B cell (primary cell): ENCODE measurements around the gene TBRG4. TPM values are rescaled to one million over a fixed set of nuclear protein-coding genes. Genes with fewer than 3 reads are reported as not detected.

Experiments used
- ATAC-seq: fragments of 200-7000 bp; cut with Tn5 transposase; one replicate; pipeline ENCODE4 v1.10.0; 2021; ENCODE audit warnings: low read depth, mild to moderate bottlenecking, moderate number of reproducible peaks, moderate library complexity
- CTCF ChIA-PET: fragments of 350-600 bp; sonication (Branson Sonifier 250); formaldehyde crosslinking; loops from one replicate; lab custom pipeline; 2021; ENCODE audit warnings: antibody characterized with exemption, inconsistent platforms; lab: Charles Lee
- POLR2A ChIA-PET: fragments of 350-600 bp; sonication (Branson Sonifier 250); formaldehyde crosslinking; loops from one replicate; lab custom pipeline; 2021; ENCODE audit warnings: antibody characterized with exemption; lab: Charles Lee
- DNase-seq: peaks from one replicate; pipeline ENCODE4 v3.0.0; 2013
- H2AFZ ChIP-seq: 2 replicates; pipeline ENCODE4 v1.6.1; 2012; ENCODE audit warnings: mild to moderate bottlenecking, low read depth, low read length; ENCODE audit not compliant: insufficient read depth, poor library complexity, severe bottlenecking
- H3K27ac ChIP-seq, 2 donors: 1 replicate in 1 of 2; 2 replicates in 1 of 2; pipeline ENCODE4 v1.5.1; 2012 to 2013; ENCODE audit warnings: low read length in 2 of 2, mild to moderate bottlenecking in 2 of 2, moderate library complexity in 1 of 2
- H3K27me3 ChIP-seq, 4 experiments: fragments of 200-600 bp in 1 of 4; sonication (generic) in 1 of 4; replicated peaks in 1 of 4; 1 replicate in 2 of 4; 2 replicates in 2 of 4; pipeline versions ENCODE4 v1.6.1 to v1.7.0; 2013 to 2016; ENCODE audit warnings: low read length in 3 of 4, mild to moderate bottlenecking in 2 of 4, mixed read lengths in 1 of 4, moderate library complexity in 1 of 4; ENCODE audit not compliant: insufficient read depth in 4 of 4, control insufficient read depth in 3 of 4; ENCODE audit errors: control extremely low read depth in 1 of 4
- H3K36me3 ChIP-seq, 2 experiments: replicated peaks in 1 of 2; 1 replicate in 1 of 2; 2 replicates in 1 of 2; pipeline versions ENCODE4 v1.6.1 to v1.7.1; 2013; ENCODE audit warnings: low read length in 1 of 2; ENCODE audit not compliant: insufficient read depth in 2 of 2, control insufficient read depth in 1 of 2; ENCODE audit errors: control extremely low read depth in 1 of 2, extremely low read depth in 1 of 2
- H3K4me1 ChIP-seq, 2 donors: fragments of 200-600 bp in 1 of 2; sonication (generic) in 1 of 2; 1 replicate in 1 of 2; 2 replicates in 1 of 2; pipeline versions ENCODE4 v1.5.1 to v1.6.1; 2013 to 2017; ENCODE audit warnings: low read length in 2 of 2; ENCODE audit not compliant: control insufficient read depth in 2 of 2, insufficient read depth in 2 of 2
- H3K4me2 ChIP-seq: replicated peaks from 2 replicates; pipeline ENCODE3; 2012; ENCODE audit warnings: mild to moderate bottlenecking, low read depth, low read length; ENCODE audit not compliant: poor library complexity, severe bottlenecking
- H3K4me3 ChIP-seq, 5 experiments: fragments of 200-600 bp in 1 of 5; sonication (generic) in 1 of 5; 1 replicate in 3 of 5; 2 replicates in 2 of 5; pipeline versions ENCODE4 v1.5.1 to v1.7.0; 2011 to 2016; ENCODE audit warnings: low read length in 4 of 5, mild to moderate bottlenecking in 4 of 5, low read depth in 2 of 5, control low read depth in 1 of 5, moderate library complexity in 1 of 5; ENCODE audit not compliant: insufficient read depth in 1 of 5; ENCODE audit errors: control extremely low read depth in 1 of 5, extremely low read depth in 1 of 5
- H3K79me2 ChIP-seq: fragments of 200-600 bp; sonication (generic); one replicate; pipeline ENCODE4 v1.6.0; 2016; ENCODE audit warnings: low read length; ENCODE audit not compliant: control insufficient read depth, insufficient read depth
- H3K9ac ChIP-seq: fragments of 200-600 bp; sonication (generic); 2 replicates; pipeline ENCODE4 v1.6.1; 2017; ENCODE audit warnings: mild to moderate bottlenecking, low read length, moderate library complexity
- H3K9me3 ChIP-seq, 3 donors: one replicate each; pipeline versions ENCODE4 v1.6.1 to v1.7.1; 2013; ENCODE audit warnings: low read length in 2 of 3; ENCODE audit not compliant: control insufficient read depth in 2 of 3, insufficient read depth in 1 of 3; ENCODE audit errors: control extremely low read depth in 1 of 3
- H4K20me1 ChIP-seq: 2 replicates; pipeline ENCODE4 v1.6.0; 2012; ENCODE audit warnings: mild to moderate bottlenecking, low read length; ENCODE audit not compliant: insufficient read depth, control insufficient read depth, poor library complexity, severe bottlenecking
- H3K27ac Mint-ChIP-seq: one replicate; pipeline ENCODE4 v1.8.0; 2021; ENCODE audit warnings: mixed read lengths
- H3K27me3 Mint-ChIP-seq: one replicate; pipeline ENCODE4 v1.8.0; 2021; ENCODE audit warnings: mixed read lengths
- H3K4me1 Mint-ChIP-seq: one replicate; pipeline ENCODE4 v1.8.0; 2021; ENCODE audit warnings: mixed read lengths
- H3K4me3 Mint-ChIP-seq: one replicate; pipeline ENCODE4 v1.8.0; 2021; ENCODE audit warnings: mixed read lengths
- H3K9me3 Mint-ChIP-seq: one replicate; pipeline ENCODE4 v1.8.0; 2022; ENCODE audit warnings: mixed read lengths; ENCODE audit not compliant: insufficient read depth
- EZH2 ChIP-seq: IDR thresholded peaks from 2 replicates; pipeline ENCODE4 v1.6.1; 2012; ENCODE audit warnings: borderline replicate concordance, low read depth, mild to moderate bottlenecking, moderate library complexity, low read length; ENCODE audit not compliant: insufficient read depth, poor library complexity, severe bottlenecking
- WGBS: methylation state at CpG from one replicate; pipeline ENCODE4 v1.1.5; 2013; ENCODE audit warnings: missing lambda C conversion rate; ENCODE audit not compliant: insufficient coverage; 5-methylcytosine and 5-hydroxymethylcytosine counted together
- intact Hi-C: fragments of 100-400 bp; cut with micrococcal nuclease; formaldehyde crosslinking; loops from one replicate; pipeline ENCODE4 v1.10.0; 2022
- polyA plus RNA-seq: library from polyadenylated mRNA; depleted of rRNA; stranded (reverse); fragments of >200 nt; gene quantifications from 2 replicates; pipeline ENCODE4 v1.2.3, GENCODE V29; 2012
- total RNA-seq, 2 donors: library from RNA; stranded (reverse); fragments of 120-200 nt in 1 of 2; gene quantifications; 1 replicate in 1 of 2; 2 replicates in 1 of 2; pipeline versions ENCODE4 v1.2.3 to v1.2.4, GENCODE V29; 2013 to 2022
- TF ChIP-seq, protein P1 (sequence below): fragments of 200-600 bp; IDR thresholded peaks from one replicate; pipeline ENCODE4 v1.8.0; 2022; ENCODE audit warnings: antibody characterized with exemption, mild to moderate bottlenecking

The TBRG4 gene
- total and polyA plus RNA-seq, 2 donors (not counting 1 experiment from before 2014, with no cell fraction given): 92.8 to 111 TPM

GRCh38 chr7:45126201-45126600, 14.7 kb upstream of the TBRG4 start:
- intact Hi-C loops: no loop called here
- Histone ChIP-seq H3K9me3 (no peaks in the 10 kb centered on the region), H3K36me3 (no peaks in the 10 kb centered on the region), H3K79me2 (no peaks in the 10 kb centered on the region), H3K4me3 (no peak overlapping the region), H3K27ac (no peak overlapping the region), H3K27me3 (no peaks in the 10 kb centered on the region), H4K20me1 (no peaks in the 10 kb centered on the region), H2AFZ (no peak overlapping the region), H3K4me1 (peaks cover 0 to 10% of the 10 kb centered on the region in 2 donors), H3K9ac (no peak overlapping the region), H3K4me2 (no peak overlapping the region)
- Mint-ChIP-seq H3K4me3 (no peak overlapping the region), H3K4me1 (peaks cover 7% of the 10 kb centered on the region), H3K27me3 (no peaks in the 10 kb centered on the region), H3K9me3 (no peaks in the 10 kb centered on the region), H3K27ac (no peak overlapping the region)
- TF ChIP-seq EZH2: no peak
- TF ChIP-seq, protein P1, sequence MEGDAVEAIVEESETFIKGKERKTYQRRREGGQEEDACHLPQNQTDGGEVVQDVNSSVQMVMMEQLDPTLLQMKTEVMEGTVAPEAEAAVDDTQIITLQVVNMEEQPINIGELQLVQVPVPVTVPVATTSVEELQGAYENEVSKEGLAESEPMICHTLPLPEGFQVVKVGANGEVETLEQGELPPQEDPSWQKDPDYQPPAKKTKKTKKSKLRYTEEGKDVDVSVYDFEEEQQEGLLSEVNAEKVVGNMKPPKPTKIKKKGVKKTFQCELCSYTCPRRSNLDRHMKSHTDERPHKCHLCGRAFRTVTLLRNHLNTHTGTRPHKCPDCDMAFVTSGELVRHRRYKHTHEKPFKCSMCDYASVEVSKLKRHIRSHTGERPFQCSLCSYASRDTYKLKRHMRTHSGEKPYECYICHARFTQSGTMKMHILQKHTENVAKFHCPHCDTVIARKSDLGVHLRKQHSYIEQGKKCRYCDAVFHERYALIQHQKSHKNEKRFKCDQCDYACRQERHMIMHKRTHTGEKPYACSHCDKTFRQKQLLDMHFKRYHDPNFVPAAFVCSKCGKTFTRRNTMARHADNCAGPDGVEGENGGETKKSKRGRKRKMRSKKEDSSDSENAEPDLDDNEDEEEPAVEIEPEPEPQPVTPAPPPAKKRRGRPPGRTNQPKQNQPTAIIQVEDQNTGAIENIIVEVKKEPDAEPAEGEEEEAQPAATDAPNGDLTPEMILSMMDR: no peak
- POLR2A ChIA-PET: interaction anchor here (0.6 kb wide), 1 partner anchor 529 kb away, joined by 6 read pairs; no protein-coding TSS in a partner anchor
- no peak for DNase-seq
- CTCF ChIA-PET: interaction anchor here (1.1 kb wide), 1 partner anchor 10 kb away, joined by 7 read pairs; no protein-coding TSS in a partner anchor
- ATAC-seq: no peak
- 89% methylated on average over 5 of the region's 6 CpGs for WGBS

DNA sequence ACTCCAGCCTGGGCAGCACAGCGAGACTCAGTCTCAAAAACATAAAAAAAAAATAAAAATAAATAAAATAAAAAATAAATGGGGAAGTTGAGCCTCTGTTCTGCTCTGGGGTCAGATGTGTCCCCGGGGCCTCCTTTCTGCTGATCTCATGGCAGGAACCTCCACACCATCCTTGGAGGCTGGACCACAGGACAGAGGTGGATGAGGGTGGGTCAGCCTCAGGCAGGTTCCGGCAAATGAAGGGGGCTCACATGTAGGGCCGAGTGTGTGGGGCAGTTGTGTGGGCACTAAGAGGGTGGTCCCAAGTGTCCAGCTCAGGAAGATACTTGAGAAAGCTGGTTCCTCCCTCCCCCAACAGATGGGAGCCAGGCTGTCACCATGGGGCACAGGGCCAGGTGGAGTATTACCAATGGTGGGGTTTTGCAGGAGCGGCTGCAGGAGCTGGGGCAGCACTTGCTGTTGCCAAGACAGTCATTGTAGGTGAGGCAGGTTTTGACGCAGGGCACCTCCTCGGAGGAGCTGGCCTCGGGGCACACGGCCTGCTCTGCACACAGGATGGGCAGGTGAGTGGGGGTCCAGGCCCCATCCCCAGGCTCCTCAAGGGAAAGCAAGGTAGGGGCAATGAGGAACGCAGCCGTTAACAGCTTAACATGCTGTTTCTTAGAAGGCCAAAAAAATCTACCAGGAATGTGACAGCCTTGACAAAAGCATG, 13.9 kb upstream of the TBRG4 start:
- Histone ChIP-seq H3K4me3 (no peak overlapping the region), H4K20me1 (no peaks in the 10 kb centered on the region), H3K36me3 (no peaks in the 10 kb centered on the region), H3K27ac (no peak overlapping the region), H2AFZ (no peak overlapping the region), H3K27me3 (no peaks in the 10 kb centered on the region), H3K4me2 (no peak overlapping the region), H3K9ac (no peak overlapping the region), H3K4me1 (peaks cover 0 to 10% of the 10 kb centered on the region in 2 donors), H3K9me3 (no peaks in the 10 kb centered on the region), H3K79me2 (no peaks in the 10 kb centered on the region)
- ChIA-PET CTCF (interaction anchor here (1.1 to 3.7 kb wide), 3 partner anchors 10 to 268 kb away, joined by 4 to 11 read pairs (median 7); no protein-coding TSS in a partner anchor), POLR2A (no interaction called here)
- TF ChIP-seq, protein P1: no peak
- no peak for TF ChIP-seq EZH2
- ATAC-seq (no peak), DNase-seq (no peak)
- Mint-ChIP-seq H3K27me3 (no peaks in the 10 kb centered on the region), H3K4me3 (no peak overlapping the region), H3K4me1 (peaks cover 7% of the 10 kb centered on the region), H3K9me3 (no peaks in the 10 kb centered on the region), H3K27ac (no peak overlapping the region)
- intact Hi-C loops: no loop called here
- 95% methylated on average over 9 of the region's 11 CpGs for WGBS
